Gastroesophageal sphincter (tissue), 3 donors: ENCODE measurements around the gene TSC22D4.
A peak's percentile ranks its signal among the peaks of the same experiment; 100 is the strongest.

Source experiments
- EP300 ChIP-seq: sonication (generic); formaldehyde crosslinking; IDR thresholded peaks from one replicate; pipeline ENCODE4 v1.6.1; 2017; ENCODE audit warnings: antibody characterized with exemption, mild to moderate bottlenecking
- POLR2A ChIP-seq, 2 donors: fragments of 450-650 bp; IDR thresholded peaks; one replicate each; pipeline ENCODE4 v1.6.1; 2017; ENCODE audit warnings: antibody characterized with exemption in 2 of 2, mild to moderate bottlenecking in 2 of 2, moderate library complexity in 1 of 2
- POLR2AphosphoS5 ChIP-seq: sonication (generic); formaldehyde crosslinking; IDR thresholded peaks from one replicate; pipeline ENCODE4 v1.6.1; 2017; ENCODE audit warnings: antibody characterized with exemption
- TF ChIP-seq, protein P1 (sequence below), 4 experiments: fragments of 200-600 bp in 2 of 4; fragments of 450-650 bp in 2 of 4; sonication (generic) in 1 of 4; IDR thresholded peaks; one replicate each; pipeline ENCODE4 v1.5.1; 2017 to 2019; ENCODE audit warnings: antibody characterized with exemption in 4 of 4, mild to moderate bottlenecking in 2 of 4, moderate library complexity in 2 of 4

DNA sequence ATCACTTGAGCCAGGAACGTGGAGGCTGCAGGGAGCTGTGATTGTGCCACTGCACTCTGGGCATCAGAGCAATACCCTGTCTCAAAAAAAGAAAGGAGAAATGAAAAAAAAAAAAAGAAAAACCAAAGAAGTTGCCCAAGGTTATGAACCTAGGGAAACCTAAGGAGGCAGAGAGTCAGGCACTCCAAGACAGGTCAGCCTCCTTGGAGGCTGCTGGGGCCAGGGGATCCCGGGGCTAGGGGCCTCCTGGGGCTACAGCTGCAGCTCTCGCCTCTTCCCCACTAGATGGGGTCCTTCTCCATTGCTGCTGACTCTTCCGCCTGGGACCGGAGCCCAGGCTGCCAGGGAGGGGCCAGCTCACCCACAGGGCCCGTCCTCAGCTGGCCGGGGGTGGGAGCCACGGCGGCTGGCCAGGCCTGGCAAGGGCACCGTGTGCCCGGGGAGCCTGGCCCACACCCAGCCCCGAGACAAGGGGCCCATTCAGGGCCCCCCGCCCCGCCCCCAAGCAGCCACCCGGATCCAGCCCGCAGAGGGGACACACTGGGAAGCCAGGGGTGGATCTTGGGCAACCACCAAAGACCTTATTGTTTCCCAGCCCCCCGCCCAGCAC, 13.2 kb downstream of the TSC22D4 start:
- TF ChIP-seq, protein P1, sequence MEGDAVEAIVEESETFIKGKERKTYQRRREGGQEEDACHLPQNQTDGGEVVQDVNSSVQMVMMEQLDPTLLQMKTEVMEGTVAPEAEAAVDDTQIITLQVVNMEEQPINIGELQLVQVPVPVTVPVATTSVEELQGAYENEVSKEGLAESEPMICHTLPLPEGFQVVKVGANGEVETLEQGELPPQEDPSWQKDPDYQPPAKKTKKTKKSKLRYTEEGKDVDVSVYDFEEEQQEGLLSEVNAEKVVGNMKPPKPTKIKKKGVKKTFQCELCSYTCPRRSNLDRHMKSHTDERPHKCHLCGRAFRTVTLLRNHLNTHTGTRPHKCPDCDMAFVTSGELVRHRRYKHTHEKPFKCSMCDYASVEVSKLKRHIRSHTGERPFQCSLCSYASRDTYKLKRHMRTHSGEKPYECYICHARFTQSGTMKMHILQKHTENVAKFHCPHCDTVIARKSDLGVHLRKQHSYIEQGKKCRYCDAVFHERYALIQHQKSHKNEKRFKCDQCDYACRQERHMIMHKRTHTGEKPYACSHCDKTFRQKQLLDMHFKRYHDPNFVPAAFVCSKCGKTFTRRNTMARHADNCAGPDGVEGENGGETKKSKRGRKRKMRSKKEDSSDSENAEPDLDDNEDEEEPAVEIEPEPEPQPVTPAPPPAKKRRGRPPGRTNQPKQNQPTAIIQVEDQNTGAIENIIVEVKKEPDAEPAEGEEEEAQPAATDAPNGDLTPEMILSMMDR (IDR thresholded peaks at IDR 0.05), result peak in 3 of 4 experiments; percentile 68 to 86 (median 71)
- no peak for TF ChIP-seq POLR2A (IDR thresholded peaks at IDR 0.05)
- TF ChIP-seq POLR2AphosphoS5, result peak; percentile 80
- TF ChIP-seq EP300, result no peak
